Esophagus squamous epithelium (tissue), 5 donors: Measurements from ENCODE around the gene ANXA10. TPM values are rescaled to one million over a fixed set of nuclear protein-coding genes. Genes with fewer than 3 reads are reported as not detected.
A peak's percentile ranks its signal among the peaks of the same experiment; 100 is the strongest.

Experiments used
- DNase-seq: peaks from one replicate; lab custom pipeline; 2025; lab: John Stamatoyannopoulos, UW
- H3K27ac ChIP-seq, 4 donors: fragments of 200-600 bp; sonication (generic); one replicate each; pipeline ENCODE4 v1.5.1; 2016 to 2019; ENCODE audit warnings: mild to moderate bottlenecking in 1 of 4
- H3K27me3 ChIP-seq, 4 donors: fragments of 200-600 bp; sonication (generic); 1 replicate in 3 of 4; 2 replicates in 1 of 4; pipeline versions ENCODE4 v1.5.1 to v1.6.0; 2017 to 2021; ENCODE audit warnings: antibody characterized with exemption in 1 of 4
- H3K36me3 ChIP-seq, 3 donors: fragments of 200-600 bp; sonication (generic); one replicate each; pipeline ENCODE4 v1.5.1; 2016 to 2019
- H3K4me1 ChIP-seq, 3 donors: fragments of 200-600 bp; sonication (generic); one replicate each; pipeline ENCODE4 v1.5.1; 2017 to 2019
- H3K4me3 ChIP-seq, 4 donors: fragments of 200-600 bp; sonication (generic); 1 replicate in 3 of 4; 2 replicates in 1 of 4; pipeline ENCODE4 v1.5.1; 2016 to 2019; ENCODE audit warnings: mild to moderate bottlenecking in 2 of 4, moderate library complexity in 1 of 4
- H3K9me3 ChIP-seq, 3 donors: fragments of 200-600 bp; sonication (generic); one replicate each; pipeline ENCODE4 v1.5.1; 2016 to 2019
- CTCF ChIP-seq, 6 experiments: fragments of 450-650 bp in 4 of 6; fragments of 200-600 bp in 2 of 6; sonication (generic) in 2 of 6; IDR thresholded peaks; one replicate each; pipeline ENCODE4 v1.5.1; 2016 to 2019; ENCODE audit warnings: antibody characterized with exemption in 6 of 6, mild to moderate bottlenecking in 4 of 6, moderate library complexity in 4 of 6
- POLR2A ChIP-seq, 4 donors: fragments of 450-650 bp; IDR thresholded peaks; one replicate each; pipeline ENCODE4 v1.6.1; 2017; ENCODE audit warnings: antibody characterized with exemption in 4 of 4, mild to moderate bottlenecking in 4 of 4, moderate library complexity in 3 of 4
- WGBS, 2 donors: methylation state at CpG; one replicate each; pipeline ENCODE4 v1.1.5; 2018; 5-methylcytosine and 5-hydroxymethylcytosine counted together
- intact Hi-C: fragments of 100-400 bp; cut with DNase I; formaldehyde crosslinking; loops from one replicate; pipeline ENCODE4 v1.15.0; 2022
- total RNA-seq, 4 donors: library from RNA; depleted of rRNA; stranded (reverse); fragments of >200 nt; gene quantifications; one replicate each; pipeline ENCODE4 v1.1.0, GENCODE V29; 2016
- donor health status: DM: yes; HTN: yes; CAD: no.

The ANXA10 gene
- total RNA-seq, 4 donors from 2014 or later: 0.18 to 0.19 TPM; not detected in 2

DNA sequence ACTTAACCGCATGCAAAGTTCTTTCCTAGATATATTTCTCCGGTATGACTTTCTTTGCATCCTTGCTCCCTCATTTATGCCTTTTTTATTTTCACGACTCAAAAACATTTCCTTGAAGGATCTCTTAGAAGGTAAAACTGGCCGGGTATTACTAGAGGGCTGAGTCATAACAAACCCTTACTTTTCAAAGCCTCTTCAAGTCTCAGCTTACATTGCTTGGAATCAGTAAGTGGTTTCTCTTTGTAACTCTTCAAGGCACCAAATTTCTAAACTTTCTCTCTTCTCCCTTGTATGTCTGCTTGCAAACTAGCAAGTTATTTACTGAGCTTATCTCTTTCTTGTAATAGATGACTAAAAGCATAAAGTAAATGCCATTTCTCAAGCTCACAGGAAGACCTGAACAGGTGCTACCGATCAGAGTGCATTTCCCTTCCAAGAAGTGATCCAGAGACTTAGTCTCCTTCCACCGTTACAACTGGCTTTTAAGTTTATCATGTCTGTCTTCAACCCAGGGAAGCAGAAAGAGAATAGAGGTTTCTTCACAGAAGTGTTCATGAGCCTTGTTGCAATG lies 75.5 kb downstream of the ANXA10 start:
- Histone ChIP-seq H3K27ac (no peak overlapping the region), H3K36me3 (no peaks in the 10 kb centered on the region), H3K27me3 (no peaks in the 10 kb centered on the region), H3K4me3 (no peak overlapping the region), H3K4me1 (no peaks in the 10 kb centered on the region), H3K9me3 (no peaks in the 10 kb centered on the region)
- WGBS, 2 donors: 49 to 58% methylated on average over 6 of the region's 6 CpGs
- intact Hi-C loops: no loop called here
- TF ChIP-seq POLR2A (IDR thresholded peaks at IDR 0.05): no peak
- no peak for TF ChIP-seq CTCF (IDR thresholded peaks at IDR 0.05)
- no peak for DNase-seq

- no peak for DNase-seq
- H3K9me3 ChIP-seq: no peaks in the 10 kb centered on the region
- TF ChIP-seq CTCF (IDR thresholded peaks at IDR 0.05) (no peak), POLR2A (IDR thresholded peaks at IDR 0.05) (no peak)
- H3K36me3 ChIP-seq: no peaks in the 10 kb centered on the region
- no peaks in the 10 kb centered on the region for H3K27me3 ChIP-seq
- H3K27ac ChIP-seq: no peak overlapping the region
- intact Hi-C loops: no loop called here
- H3K4me3 ChIP-seq: no peak overlapping the region
- H3K4me1 ChIP-seq: no peaks in the 10 kb centered on the region
- 77 to 82% methylated on average over 3 to 4 of the region's 6 CpGs for WGBS, 2 donors
Measured at GRCh38 chr4:168174308-168174707, 82.0 kb downstream of the ANXA10 start.

DNA sequence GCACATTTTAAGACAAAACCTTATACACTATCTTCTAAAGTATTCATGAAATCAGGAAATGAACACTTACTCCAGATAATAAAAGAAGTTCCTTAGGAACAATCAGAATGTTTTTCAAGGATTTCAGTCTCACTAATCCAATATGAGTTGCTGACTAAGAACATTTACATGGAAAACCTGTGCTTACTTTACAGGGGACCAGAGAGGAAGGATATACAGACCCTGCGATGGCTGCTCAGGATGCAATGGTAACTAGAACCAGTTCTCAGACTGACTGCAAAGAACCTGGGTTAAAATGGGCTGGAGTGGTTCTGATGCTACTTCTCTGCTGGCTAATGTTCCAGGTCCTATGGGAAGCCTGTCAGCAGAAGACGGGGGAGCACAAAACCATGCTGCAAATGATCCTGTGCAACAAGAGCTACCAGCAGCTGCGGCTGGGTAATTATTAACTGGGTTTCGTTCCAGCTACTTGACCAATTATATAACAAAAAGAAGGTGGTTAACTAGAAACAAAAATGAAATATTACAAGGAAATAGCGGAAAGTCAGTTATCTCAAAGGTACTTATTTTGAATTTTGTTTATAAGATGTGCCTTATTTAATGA lies 85.3 kb downstream of the ANXA10 start:
- Histone ChIP-seq H3K27ac (no peak overlapping the region), H3K27me3 (no peaks in the 10 kb centered on the region), H3K36me3 (no peaks in the 10 kb centered on the region), H3K9me3 (no peaks in the 10 kb centered on the region), H3K4me1 (no peaks in the 10 kb centered on the region), H3K4me3 (no peak overlapping the region)
- no peak for TF ChIP-seq POLR2A (IDR thresholded peaks at IDR 0.05)
- TF ChIP-seq CTCF (IDR thresholded peaks at IDR 0.05): no peak
- no peak for DNase-seq
- WGBS, 2 donors: 82 to 85% methylated on average over 5 of the region's 5 CpGs
- intact Hi-C loops: no loop called here

DNA sequence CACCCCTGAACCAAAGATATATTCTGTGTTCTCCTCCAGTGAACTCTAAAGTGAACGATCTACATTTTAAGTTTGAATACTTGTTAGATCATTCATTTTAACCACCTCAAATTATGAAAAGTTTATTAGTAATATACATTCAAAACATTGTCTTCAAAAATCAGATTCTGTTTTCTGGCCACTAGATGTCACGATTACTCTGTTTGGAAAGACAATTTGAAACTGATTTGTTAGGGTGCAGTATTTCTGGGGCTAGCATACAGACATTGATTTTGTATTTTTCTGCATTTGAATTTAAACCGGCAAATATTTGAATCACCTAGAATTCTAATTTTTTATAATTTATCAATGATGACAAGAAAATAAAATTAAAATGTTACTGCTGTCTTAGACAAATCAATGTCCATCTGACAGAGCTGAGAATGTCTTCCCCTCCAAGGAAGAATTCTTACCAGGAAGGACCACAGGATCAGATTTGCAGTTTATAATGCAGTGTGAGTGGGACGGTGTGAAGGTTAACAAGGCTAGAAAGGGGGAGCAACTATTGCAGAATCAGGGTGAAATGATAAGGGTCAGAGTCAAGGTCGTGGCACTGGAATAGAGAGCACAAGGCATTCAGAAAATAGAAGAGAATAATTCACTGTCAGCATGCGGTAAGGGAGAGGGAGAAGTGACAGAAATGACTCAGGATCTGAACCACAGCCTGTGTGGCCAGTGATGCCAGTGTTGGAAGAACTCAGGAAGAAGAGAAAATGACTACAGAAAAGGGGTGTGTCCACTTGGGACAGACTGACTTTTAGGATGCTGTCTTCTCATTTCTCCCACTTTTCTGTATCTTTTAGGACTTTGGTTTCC lies 91.6 kb downstream of the ANXA10 start:
- no peak overlapping the region for H3K4me3 ChIP-seq

More for the DNA sequence above, 91.6 kb downstream of the ANXA10 start:
- Histone ChIP-seq H3K27me3 (no peaks in the 10 kb centered on the region), H3K36me3 (no peaks in the 10 kb centered on the region), H3K9me3 (no peaks in the 10 kb centered on the region), H3K4me1 (no peaks in the 10 kb centered on the region), H3K27ac (no peak overlapping the region)
- WGBS, 2 donors: 32 to 36% methylated on average over 6 of the region's 6 CpGs
- intact Hi-C loops: no loop called here
- TF ChIP-seq POLR2A (IDR thresholded peaks at IDR 0.05): no peak
- peak in 5 of 6 experiments; percentile 10 to 63 (median 38) for TF ChIP-seq CTCF (IDR thresholded peaks at IDR 0.05)
- DNase-seq: no peak
